GM12872 (cell line): ENCODE measurements around the gene SMAD7.

Source experiments
- CTCF ChIP-seq: IDR thresholded peaks from 3 replicates; pipeline ENCODE4 v1.5.1; 2011; ENCODE audit warnings: low read depth, mild to moderate bottlenecking, low read length, moderate library complexity; ENCODE audit not compliant: insufficient read depth

Gene SMAD7

GRCh38 chr18:48889981-48890762, 60.6 kb downstream of the SMAD7 start:
- no peak for TF ChIP-seq CTCF

GRCh38 chr18:48889115-48889941, 61.4 kb downstream of the SMAD7 start:
- no peak for TF ChIP-seq CTCF

GRCh38 chr18:48888773-48889080, 62.0 kb downstream of the SMAD7 start:
- no peak for TF ChIP-seq CTCF

- TF ChIP-seq CTCF, result no peak
Measured at GRCh38 chr18:48887905-48888772, 62.6 kb downstream of the SMAD7 start.

- TF ChIP-seq CTCF, result no peak
Measured at GRCh38 chr18:48887294-48887904, 63.4 kb downstream of the SMAD7 start.

- no peak for TF ChIP-seq CTCF
Measured at GRCh38 chr18:48886520-48887293, 64.1 kb downstream of the SMAD7 start.
